ENCODE measurements around the gene ADAMTSL5. TPM values are rescaled to one million over a fixed set of nuclear protein-coding genes. Genes with fewer than 3 reads are reported as not detected.

The ADAMTSL5 gene
- total and polyA plus RNA-seq, 2 of the 13 experiments (the other 11 are each of a cell fraction or from before 2014, with no cell fraction given), result 0.60 to 2.7 TPM

- TF ChIP-seq ZBTB10 (CRISPR knock-in tag; IDR thresholded peaks at IDR 0.05; ENCODE audit: borderline replicate concordance) (no peak), ZNF142 (CRISPR knock-in tag; IDR thresholded peaks at IDR 0.05) (no peak), AHDC1 (CRISPR knock-in tag; IDR thresholded peaks at IDR 0.05; ENCODE audit: borderline replicate concordance) (no peak), MAFK (conservative IDR thresholded peaks at IDR 0.05 in 1 of 2, IDR thresholded peaks at IDR 0.05 in 1 of 2; ENCODE audit: low read length in 2 of 2) (no peak), AFF4 (CRISPR knock-in tag; IDR thresholded peaks at IDR 0.05) (no peak), ZEB1 (IDR thresholded peaks at IDR 0.05; ENCODE audit: insufficient replicate concordance, low read depth) (no peak), ZNF550 (CRISPR knock-in tag; IDR thresholded peaks at IDR 0.05; ENCODE audit: borderline replicate concordance) (no peak), ZNF737 (CRISPR knock-in tag; IDR thresholded peaks at IDR 0.05; ENCODE audit: borderline replicate concordance) (no peak)
These were observed 22.3 kb downstream of the ADAMTSL5 start, which contains the start of gene PCSK4 (continued) for GRCh38 chr19:1490311-1491113.

Measured in HepG2 (cell line).